Loucy (cell line): ENCODE results near the gene LHPP.

Source experiments
- EZH2phosphoT487 ChIP-seq: fragments of 200-600 bp; IDR thresholded peaks from 2 replicates; pipeline ENCODE4 v1.6.1; 2018; ENCODE audit warnings: antibody characterized with exemption, mild to moderate bottlenecking, moderate library complexity, borderline replicate concordance
- TF ChIP-seq, protein P1 (sequence below): fragments of 200-600 bp; sonication (generic); conservative IDR thresholded peaks from 2 replicates; pipeline ENCODE4 v1.5.1; 2014; ENCODE audit warnings: mild to moderate bottlenecking, antibody characterized with exemption, low read length

DNA sequence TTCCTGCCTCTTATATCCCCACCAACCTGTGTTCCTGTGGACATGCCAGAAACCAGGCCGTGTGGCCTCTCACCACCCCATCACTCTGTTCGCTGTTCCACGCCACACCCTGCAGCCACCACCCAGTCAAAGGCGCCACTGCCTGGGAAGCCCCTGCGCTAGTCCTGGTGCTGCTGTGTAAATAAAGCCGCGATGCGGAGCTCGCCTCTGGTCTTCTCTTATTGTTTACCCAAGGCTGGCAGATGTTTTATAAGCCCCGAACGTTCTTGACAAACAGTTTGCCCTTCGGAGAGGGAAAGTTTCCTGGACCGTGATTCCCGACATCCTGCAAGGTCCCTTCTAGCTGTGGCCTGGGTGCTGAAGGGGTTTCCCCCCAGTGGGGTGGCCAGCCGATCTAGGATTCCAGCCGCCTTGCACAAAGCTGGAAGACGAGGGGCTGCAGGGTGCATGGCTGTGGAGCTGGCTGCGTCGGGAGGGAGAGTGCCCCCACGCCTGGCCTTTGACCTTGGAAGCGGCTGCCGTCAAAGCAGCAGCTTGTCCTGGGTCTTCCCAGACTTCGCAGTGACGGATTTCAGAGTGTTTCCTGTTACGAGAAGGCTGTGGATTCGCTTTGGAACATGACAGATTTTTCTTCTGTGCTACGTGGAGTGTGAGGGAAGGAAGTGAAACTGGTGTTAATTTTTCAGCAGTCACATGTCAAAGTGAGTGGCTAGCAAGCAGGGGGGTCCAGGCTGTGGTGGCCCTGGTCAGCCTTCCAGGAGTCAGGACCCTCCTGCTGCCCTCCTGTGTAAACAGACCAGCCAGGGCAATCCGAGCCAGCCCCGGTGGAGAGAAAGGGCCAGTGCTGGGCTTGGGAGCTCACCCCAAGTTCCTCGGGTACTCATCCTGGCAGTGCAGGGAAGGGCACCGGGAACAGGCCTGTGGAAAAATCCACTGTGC, 61.6 kb downstream of the LHPP start:
- TF ChIP-seq, protein P1, sequence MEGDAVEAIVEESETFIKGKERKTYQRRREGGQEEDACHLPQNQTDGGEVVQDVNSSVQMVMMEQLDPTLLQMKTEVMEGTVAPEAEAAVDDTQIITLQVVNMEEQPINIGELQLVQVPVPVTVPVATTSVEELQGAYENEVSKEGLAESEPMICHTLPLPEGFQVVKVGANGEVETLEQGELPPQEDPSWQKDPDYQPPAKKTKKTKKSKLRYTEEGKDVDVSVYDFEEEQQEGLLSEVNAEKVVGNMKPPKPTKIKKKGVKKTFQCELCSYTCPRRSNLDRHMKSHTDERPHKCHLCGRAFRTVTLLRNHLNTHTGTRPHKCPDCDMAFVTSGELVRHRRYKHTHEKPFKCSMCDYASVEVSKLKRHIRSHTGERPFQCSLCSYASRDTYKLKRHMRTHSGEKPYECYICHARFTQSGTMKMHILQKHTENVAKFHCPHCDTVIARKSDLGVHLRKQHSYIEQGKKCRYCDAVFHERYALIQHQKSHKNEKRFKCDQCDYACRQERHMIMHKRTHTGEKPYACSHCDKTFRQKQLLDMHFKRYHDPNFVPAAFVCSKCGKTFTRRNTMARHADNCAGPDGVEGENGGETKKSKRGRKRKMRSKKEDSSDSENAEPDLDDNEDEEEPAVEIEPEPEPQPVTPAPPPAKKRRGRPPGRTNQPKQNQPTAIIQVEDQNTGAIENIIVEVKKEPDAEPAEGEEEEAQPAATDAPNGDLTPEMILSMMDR = no peak
- TF ChIP-seq EZH2phosphoT487 = no peak
